ENCODE data around the gene PTGS2.
"Not testable (repeated sequence)": the region's sequence is repeated elsewhere in the genome, so short reads cannot be mapped to it uniquely, and the experiment has no call there.

The PTGS2 gene

GRCh38 chr1:186669784-186670183 is 10.4 kb downstream of the PTGS2 start:
- DNase-seq, result not testable (repeated sequence)

DNA sequence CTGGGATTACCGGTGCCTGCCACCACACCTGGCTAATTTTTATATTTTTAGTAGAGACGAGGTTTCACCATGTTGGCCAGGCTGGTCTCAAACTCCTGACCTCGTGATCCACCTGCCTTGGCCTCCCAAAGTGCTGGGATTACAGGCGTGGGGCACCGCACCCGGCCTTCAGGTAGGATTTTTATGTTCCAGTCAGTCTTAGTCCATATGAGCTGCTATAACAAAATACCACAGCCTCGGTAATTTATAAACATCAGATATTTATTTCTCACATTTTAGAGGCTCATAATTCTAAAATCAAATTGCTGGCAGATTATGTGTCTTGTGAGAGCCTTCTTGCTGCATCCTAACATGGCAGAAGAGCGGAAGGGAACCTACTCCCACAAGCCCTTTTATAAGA is 16.0 kb downstream of the PTGS2 start:
- not testable (repeated sequence) for DNase-seq

GRCh38 chr1:186662752-186663151 is 17.5 kb downstream of the PTGS2 start:
- no peak for DNase-seq

DNA sequence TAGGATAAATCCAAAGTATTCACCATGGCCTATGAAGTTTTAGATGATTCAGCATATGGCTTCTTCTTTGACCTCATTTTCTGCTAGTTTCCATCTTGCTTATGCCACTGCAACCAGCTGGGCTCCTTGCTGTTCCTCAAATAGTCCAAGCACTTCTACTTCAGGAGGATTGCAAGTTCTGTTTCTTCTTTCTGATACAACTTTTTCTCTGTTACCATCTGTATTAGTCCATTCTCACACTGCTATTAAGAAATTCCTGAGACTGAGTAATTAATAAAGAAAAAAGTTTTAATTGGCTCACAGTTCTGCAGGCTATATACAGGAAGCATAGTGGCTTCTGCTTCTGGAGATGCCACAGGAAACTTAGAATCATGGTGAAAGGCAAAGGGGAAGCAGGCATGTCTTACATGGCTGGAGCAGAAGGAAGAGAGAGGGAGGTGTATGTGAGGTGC is 20.3 kb downstream of the PTGS2 start:
- no peak for DNase-seq

- no peak for DNase-seq
These were observed 21.2 kb downstream of the PTGS2 start for GRCh38 chr1:186658999-186659398.

DNA sequence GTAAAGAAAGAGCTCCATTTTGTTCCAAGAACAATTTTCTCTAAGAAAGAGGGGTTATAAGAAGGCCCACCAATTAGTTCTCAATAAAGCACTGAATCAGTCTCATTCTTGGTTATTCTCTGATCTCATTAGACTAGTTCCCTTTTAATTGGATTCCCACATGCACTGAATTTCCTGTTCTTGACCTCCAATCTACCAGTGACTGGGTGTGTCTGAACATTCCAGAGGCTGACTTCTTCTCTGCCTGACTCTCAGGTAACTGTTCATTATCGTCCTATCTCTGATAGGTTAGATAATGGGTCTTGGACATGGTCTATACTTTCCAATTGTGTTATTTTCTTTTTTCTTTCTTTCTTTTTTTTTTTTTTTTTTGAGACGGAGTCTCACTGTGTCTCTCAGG is 22.7 kb downstream of the PTGS2 start:
- DNase-seq, result no peak

DNA sequence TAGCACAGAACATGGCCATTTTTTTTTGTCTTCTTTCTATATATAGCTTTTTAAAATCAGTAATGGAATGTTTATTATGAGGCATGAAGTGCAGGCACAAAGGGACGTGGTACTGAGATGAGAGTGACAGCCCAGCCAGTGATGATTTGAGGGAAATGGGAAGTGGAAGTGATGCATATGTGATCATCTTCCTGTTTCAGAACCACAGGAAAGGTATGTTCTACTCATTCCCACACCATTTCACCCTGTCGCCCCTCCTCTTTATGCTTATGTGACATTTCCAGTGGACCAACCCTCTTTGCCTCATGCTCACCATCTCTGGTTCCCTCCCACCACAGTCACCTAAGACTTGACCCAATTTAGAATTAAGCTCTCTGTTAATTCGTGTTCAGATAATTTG is 24.3 kb downstream of the PTGS2 start:
- no peak for DNase-seq

GRCh38 chr1:186654741-186655140 is 25.5 kb downstream of the PTGS2 start:
- no peak for DNase-seq

DNA sequence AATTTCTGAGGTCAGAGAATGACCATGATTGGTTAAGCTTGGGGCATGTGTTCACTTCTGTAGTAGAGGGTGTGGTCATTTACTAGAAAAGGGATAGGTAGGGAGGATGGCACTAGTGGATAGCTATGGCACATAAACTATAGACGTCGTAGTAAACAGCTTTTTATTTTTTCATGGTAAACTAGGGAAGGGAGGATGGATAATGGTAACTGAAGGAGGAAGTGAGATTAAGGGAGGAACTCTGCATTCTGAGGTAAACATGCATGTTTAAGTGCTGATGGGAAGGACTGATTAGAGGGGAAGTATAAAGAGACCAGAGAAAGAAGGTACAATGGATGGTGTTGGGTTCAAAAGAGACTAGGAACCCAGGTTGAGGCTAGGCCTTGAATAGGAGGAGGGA is 26.9 kb downstream of the PTGS2 start:
- no peak for DNase-seq

GRCh38 chr1:186648613-186649012 is 31.6 kb downstream of the PTGS2 start:
- no peak for DNase-seq

DNA sequence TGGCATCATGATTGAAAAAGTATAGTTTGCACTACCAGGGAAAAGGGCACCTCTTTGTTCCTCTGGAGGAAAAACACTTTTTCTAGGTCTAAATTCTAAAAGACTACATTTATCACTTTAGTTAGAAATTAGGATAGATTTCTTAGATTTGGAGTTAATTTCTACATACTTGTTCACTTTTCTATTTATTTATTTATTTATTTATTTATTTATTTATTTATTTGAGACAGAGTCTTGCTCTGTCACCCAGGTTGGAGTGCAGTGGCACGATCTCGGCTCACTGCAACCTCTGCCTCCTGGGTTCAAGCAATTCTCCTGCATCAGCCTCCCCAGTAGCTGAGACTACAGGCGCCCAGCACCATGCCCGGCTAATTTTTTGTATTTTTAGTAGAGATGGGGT is 32.2 kb downstream of the PTGS2 start:
- DNase-seq, result not testable (repeated sequence)

GRCh38 chr1:186643614-186644013 is 36.6 kb downstream of the PTGS2 start:
- DNase-seq, result no peak

GRCh38 chr1:186637567-186637966 is 42.7 kb downstream of the PTGS2 start:
- not testable (repeated sequence) for DNase-seq

GRCh38 chr1:186636786-186637185 is 43.4 kb downstream of the PTGS2 start:
- no peak for DNase-seq

GRCh38 chr1:186634511-186634910 is 45.7 kb downstream of the PTGS2 start:
- DNase-seq, result no peak

GRCh38 chr1:186633116-186633515 is 47.1 kb downstream of the PTGS2 start:
- no peak for DNase-seq

- no peak for DNase-seq
These were observed 50.9 kb downstream of the PTGS2 start for GRCh38 chr1:186629341-186629740.

DNA sequence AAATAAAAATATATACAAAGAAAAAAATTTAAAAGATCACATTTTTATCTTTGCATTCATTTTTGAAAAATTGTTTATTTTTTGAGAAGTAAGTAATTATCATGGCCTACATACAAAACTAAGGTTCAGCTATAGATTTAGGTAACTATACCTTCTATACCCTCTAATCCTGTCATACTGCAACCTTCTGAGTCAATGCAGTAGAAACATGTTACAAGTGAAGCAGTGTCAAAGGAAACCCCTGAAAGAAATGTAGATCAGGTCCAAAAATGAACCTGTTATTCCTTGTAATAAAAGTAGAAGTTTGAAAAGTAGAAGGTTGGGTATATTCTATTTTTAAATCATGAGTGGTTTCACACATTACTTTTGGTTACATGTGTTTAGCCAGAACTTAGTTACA is 51.3 kb downstream of the PTGS2 start:
- DNase-seq, result no peak

DNA sequence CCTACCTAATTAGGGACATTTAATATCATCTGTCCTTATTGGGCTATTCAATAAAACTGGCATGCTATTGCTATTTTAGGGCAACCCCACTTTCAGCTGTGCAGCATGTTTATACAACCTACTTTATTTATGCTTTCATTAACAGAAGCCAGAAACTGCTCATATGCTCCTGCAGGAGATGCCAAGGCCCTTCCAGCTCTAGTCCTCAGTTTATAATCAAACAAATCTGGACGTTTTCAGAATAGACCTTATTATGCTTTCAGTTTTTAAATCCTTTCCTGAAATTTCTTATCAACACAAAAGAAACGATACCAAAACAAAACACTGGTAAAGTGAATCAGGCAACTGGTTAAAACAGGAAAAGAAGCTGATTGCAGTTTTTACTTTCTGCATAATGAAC is 53.2 kb downstream of the PTGS2 start:
- no peak for DNase-seq

DNA sequence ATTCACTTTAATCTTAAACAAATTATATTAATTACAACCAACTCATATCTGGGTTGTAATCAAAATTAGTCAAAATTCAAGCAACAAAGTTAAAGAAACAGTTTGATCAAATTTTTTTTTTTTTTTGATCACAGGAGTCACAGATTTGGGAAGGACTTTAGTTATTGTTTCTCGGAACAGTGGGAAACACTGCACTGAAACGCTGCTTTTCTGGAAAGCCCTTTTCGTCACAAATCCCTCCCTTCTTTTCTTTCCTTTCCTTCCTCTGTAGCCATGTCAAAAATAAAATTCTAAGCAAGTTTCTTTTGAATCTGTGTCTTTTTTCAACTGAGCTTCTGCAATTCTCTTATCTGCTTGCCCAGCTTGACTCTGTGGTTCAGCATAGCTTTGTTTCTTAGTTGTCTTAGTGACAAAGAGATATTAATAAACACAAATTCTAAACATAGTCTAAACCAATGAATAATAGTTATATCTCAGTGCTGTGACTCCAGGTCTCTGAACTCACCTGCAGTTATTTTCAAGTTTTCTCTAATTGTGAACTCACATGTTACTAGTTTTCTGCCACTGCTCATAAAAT is 53.8 kb downstream of the PTGS2 start:
- DNase-seq, result no peak

DNA sequence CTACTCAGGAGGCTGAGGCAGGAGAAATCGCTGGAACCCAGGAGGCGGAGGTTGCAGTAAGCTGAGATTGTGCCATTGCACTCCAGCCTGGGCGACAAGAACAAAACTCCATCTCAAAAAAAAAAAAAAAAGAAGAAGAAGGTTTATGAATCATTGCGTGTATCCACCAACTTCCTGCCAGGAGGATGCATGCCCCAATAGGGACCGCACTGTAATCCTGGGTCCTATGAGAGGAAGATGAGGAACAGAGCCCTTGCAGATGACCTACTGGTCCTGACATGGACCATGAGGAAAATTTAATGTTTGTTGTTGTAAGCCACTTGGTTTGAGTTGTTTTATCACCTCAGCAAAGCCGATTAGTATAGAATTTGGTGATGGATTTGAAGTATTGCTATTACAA is 56.7 kb downstream of the PTGS2 start:
- no peak for DNase-seq

Measured in T1000 (cell line).